Naive thymus-derived CD4-positive, alpha-beta T cell (primary cell): ENCODE data around the gene SORCS2. TPM values are rescaled to one million over a fixed set of nuclear protein-coding genes. Genes with fewer than 3 reads are reported as not detected.

Experiments
- ATAC-seq: fragments of 150-1000 bp; cut with Tn5 transposase; 2 replicates; pipeline ENCODE4 v1.10.0; 2021; ENCODE audit warnings: mild to moderate bottlenecking, moderate library complexity
- CTCF ChIA-PET: fragments of 350-600 bp; sonication (Branson Sonifier 250); formaldehyde crosslinking; loops from one replicate; lab custom pipeline; 2021; ENCODE audit warnings: antibody characterized with exemption; lab: Charles Lee
- POLR2A ChIA-PET: fragments of 350-600 bp; sonication (Branson Sonifier 250); formaldehyde crosslinking; loops from one replicate; lab custom pipeline; 2021; ENCODE audit warnings: antibody characterized with exemption, inconsistent platforms; lab: Charles Lee
- DNase-seq, 9 donors: peaks; one replicate each; pipeline versions ENCODE4 v3.0.0 to v3.0.0-alpha.2; 2020 to 2022; ENCODE audit warnings: mixed read lengths in 1 of 9
- H3K27ac ChIP-seq: one replicate; pipeline ENCODE4 v1.7.0; 2013; ENCODE audit warnings: mild to moderate bottlenecking, low read depth, low read length, moderate library complexity
- H3K27me3 ChIP-seq, 2 donors: one replicate each; pipeline ENCODE4 v1.7.0; 2013; ENCODE audit warnings: low read length in 2 of 2, mild to moderate bottlenecking in 2 of 2, moderate library complexity in 2 of 2; ENCODE audit not compliant: control insufficient read depth in 2 of 2, insufficient read depth in 2 of 2
- H3K36me3 ChIP-seq, 3 experiments: 1 replicate in 2 of 3; 2 replicates in 1 of 3; pipeline ENCODE4 v1.7.0; 2013; ENCODE audit warnings: low read length in 3 of 3, mild to moderate bottlenecking in 3 of 3, moderate library complexity in 1 of 3; ENCODE audit not compliant: insufficient read depth in 3 of 3, control insufficient read depth in 2 of 3
- H3K4me1 ChIP-seq, 2 donors: one replicate each; pipeline ENCODE4 v1.7.0; 2013; ENCODE audit warnings: low read length in 2 of 2, mild to moderate bottlenecking in 2 of 2, moderate library complexity in 1 of 2; ENCODE audit not compliant: control insufficient read depth in 2 of 2, insufficient read depth in 2 of 2
- H3K4me3 ChIP-seq: 2 replicates; pipeline ENCODE4 v1.7.0; 2013; ENCODE audit warnings: mild to moderate bottlenecking, low read length
- H3K9me3 ChIP-seq, 3 experiments: 1 replicate in 2 of 3; 2 replicates in 1 of 3; pipeline ENCODE4 v1.7.0; 2013; ENCODE audit warnings: low read length in 3 of 3; ENCODE audit not compliant: control insufficient read depth in 2 of 3
- H3K27ac Mint-ChIP-seq, 9 donors: one replicate each; pipeline ENCODE4 v1.8.0; 2020 to 2022; ENCODE audit warnings: mixed read lengths in 9 of 9, mild to moderate bottlenecking in 8 of 9, moderate library complexity in 5 of 9, inconsistent platforms in 2 of 9
- H3K27me3 Mint-ChIP-seq, 5 donors: one replicate each; pipeline ENCODE4 v1.8.0; 2021 to 2022; ENCODE audit warnings: mixed read lengths in 5 of 5, mild to moderate bottlenecking in 1 of 5
- H3K36me3 Mint-ChIP-seq, 5 donors: one replicate each; pipeline ENCODE4 v1.8.0; 2020 to 2022; ENCODE audit warnings: mixed read lengths in 5 of 5, mild to moderate bottlenecking in 3 of 5, inconsistent platforms in 1 of 5
- H3K4me1 Mint-ChIP-seq, 7 donors: one replicate each; pipeline ENCODE4 v1.8.0; 2020 to 2022; ENCODE audit warnings: mixed read lengths in 7 of 7, mild to moderate bottlenecking in 3 of 7, inconsistent platforms in 1 of 7
- H3K4me3 Mint-ChIP-seq, 10 donors: one replicate each; pipeline ENCODE4 v1.8.0; 2020 to 2022; ENCODE audit warnings: mild to moderate bottlenecking in 10 of 10, mixed read lengths in 10 of 10, moderate library complexity in 6 of 10, inconsistent platforms in 2 of 10
- H3K9me3 Mint-ChIP-seq, 11 donors: one replicate each; pipeline ENCODE4 v1.8.0; 2020 to 2022; ENCODE audit warnings: mixed read lengths in 11 of 11, mild to moderate bottlenecking in 4 of 11, inconsistent platforms in 1 of 11, moderate library complexity in 1 of 11
- intact Hi-C, 2 donors: fragments of 100-400 bp; cut with micrococcal nuclease; formaldehyde crosslinking; loops; one replicate each; pipeline ENCODE4 v1.15.1; 2023
- polyA plus RNA-seq, 2 donors: library from polyadenylated mRNA; unstranded; fragments of 300-500 nt; fragmentation: Illumina TruSeq; gene quantifications; one replicate each; pipeline ENCODE4 v1.2.3, GENCODE V29; 2021
- total RNA-seq, 6 experiments: library from RNA in 5 of 6; stranded (reverse) in 5 of 6; gene quantifications; 1 replicate in 5 of 6; 2 replicates in 1 of 6; pipeline ENCODE4 v1.2.3 and lab custom pipeline; 2021 to 2026

SORCS2 gene
- total and polyA plus RNA-seq, 7 experiments from 2014 or later = 0.10 TPM; not detected in 6

DNA sequence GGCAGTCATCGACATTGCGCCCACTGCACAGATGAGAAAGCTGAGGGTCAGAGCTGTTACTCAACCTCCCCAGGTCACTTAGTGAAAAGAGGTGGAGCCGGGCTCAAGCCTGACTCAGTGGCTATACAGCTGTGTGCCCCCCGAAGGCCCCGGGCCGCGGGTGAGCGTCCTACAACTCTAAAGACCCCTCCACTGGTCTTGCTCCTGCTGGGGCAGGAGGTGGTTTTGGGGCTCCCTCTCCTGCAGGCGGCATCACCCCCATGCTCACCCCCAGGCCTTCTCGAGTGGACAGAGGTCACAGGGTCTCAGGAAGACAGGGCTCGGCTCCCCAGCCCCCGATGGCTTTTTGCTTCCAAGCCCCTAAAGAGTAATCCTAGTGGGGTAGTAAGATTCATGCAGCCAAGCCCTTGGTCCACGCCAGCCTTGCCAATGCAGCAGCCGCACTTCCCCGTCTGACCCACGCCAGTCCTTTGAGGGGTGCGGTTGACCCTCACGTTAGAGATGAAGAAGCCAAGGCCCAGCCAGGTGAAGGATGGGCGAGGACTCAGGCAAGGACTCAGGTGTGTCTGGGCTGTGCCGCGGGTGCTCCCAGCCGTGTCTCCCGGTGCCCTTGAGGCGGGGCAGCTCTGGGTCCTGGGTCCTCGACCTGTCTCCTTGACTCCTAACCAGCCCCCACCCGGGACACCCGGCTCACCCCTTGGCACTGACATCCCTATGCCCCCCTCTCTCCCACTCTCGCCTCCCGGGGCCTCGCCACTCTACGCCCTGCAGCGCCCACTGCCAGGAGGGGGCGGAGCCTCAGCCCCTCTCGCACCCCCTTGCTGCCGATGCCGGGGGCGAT, 547.0 kb downstream of the SORCS2 start:
- Mint-ChIP-seq H3K27ac (no peak overlapping the region), H3K4me3 (no peak overlapping the region), H3K4me1 (peaks cover 2 to 15% (median 6%) of the 10 kb centered on the region in 7 donors), H3K36me3 (peaks cover 0 to 5% (median 0%) of the 10 kb centered on the region in 5 donors), H3K27me3 (no peaks in the 10 kb centered on the region), H3K9me3 (no peaks in the 10 kb centered on the region)
- H3K36me3 ChIP-seq = no peaks in the 10 kb centered on the region
- no peaks in the 10 kb centered on the region for H3K4me1 ChIP-seq
- H3K27ac ChIP-seq = no peak overlapping the region
- DNase-seq = no peak
- ATAC-seq = no peak
- CTCF ChIA-PET = no interaction called here
- intact Hi-C loops = no loop called here
- H3K4me3 ChIP-seq = no peak overlapping the region
- no peaks in the 10 kb centered on the region for H3K27me3 ChIP-seq
- POLR2A ChIA-PET = no interaction called here
- no peaks in the 10 kb centered on the region for H3K9me3 ChIP-seq

DNA sequence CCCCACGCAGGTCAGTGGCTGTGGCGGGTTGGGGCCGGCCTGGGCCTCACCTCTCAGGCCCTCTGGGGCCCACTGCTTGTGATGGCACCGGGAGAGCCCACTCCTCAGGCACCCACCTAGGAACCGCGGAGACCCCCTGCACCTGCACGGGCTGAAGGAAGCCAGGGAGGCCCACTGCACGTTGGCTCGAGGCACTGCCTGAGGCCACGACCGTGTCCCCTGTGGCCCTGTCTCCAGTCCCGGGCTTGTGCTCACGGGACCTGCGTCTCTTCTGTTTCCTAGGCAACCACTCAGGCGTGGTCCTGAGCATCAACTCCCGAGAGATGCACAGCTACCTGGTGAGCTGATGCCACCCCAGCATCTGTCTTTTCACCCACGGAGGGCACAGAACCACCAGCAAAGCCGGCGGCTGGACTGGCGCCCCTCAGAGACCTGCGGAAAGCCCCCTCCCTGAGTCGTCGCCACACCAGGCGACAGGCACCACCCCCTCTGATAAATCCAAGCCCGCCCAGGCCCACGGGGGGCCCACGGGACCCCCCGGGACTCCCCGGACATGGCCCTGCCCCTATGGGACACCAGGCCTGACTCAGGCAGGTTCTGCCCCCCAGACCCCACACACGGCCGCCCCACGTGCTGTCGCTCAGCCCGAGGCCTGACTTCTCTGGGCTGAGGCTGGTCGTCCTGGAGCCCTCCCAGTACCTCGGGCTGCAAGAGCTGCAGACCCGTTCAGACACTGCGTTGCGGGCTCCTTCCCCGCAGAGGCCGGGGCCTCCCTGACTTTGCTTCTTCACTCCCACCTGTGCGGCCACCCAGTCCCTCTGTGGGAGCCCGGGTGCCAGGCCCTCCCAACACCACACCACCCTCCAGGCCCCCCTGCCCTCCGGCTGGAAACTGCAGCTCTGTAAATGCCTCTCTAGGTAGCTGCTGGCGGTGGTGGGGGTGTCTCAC, 547.9 kb downstream of the SORCS2 start:
- H3K9me3 Mint-ChIP-seq = no peaks in the 10 kb centered on the region
- Histone ChIP-seq H3K27ac (no peak overlapping the region), H3K36me3 (no peaks in the 10 kb centered on the region), H3K4me3 (no peak overlapping the region), H3K27me3 (no peaks in the 10 kb centered on the region), H3K9me3 (no peaks in the 10 kb centered on the region), H3K4me1 (no peaks in the 10 kb centered on the region)
- no peak for ATAC-seq
- no peak overlapping the region for H3K27ac Mint-ChIP-seq
- peaks cover 0 to 5% (median 0%) of the 10 kb centered on the region in 5 donors for H3K36me3 Mint-ChIP-seq
- no peak overlapping the region for H3K4me3 Mint-ChIP-seq
- peaks cover 3 to 15% (median 6%) of the 10 kb centered on the region in 7 donors for H3K4me1 Mint-ChIP-seq
- ChIA-PET POLR2A (no interaction called here), CTCF (no interaction called here)
- DNase-seq = no peak
- intact Hi-C loops = no loop called here
- H3K27me3 Mint-ChIP-seq = no peaks in the 10 kb centered on the region

DNA sequence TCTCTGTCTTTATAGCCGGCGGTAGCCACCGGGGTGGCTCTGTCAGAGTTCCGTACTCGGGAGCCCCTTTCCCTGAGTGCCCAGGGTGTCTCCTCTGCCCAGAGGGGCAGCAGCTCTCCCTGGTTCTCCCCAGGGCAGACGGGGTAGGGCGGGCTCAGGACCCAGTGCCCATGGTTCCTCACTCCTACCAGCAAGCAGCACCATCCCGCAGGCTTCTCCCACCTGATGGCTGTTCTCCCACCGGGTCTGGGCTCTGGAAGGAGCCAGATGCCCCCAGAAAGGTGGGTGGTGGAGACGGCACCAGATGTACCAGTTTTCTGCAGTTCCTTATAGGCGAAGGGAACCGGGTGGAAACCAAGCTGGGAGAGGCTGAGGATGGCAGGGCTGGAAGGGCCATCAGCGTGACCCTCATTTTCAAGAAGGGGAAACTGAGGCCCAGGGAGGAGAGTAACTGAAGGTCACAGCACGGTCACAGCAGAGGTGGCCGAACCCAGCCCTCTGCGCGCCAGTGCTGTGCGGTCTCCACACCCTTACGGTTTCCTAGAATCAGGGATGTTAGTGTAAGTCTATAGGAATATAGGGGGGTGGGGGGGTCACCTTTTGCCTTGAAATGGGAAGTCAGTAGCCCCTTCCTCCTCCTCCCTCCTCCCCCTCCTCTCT, 548.7 kb downstream of the SORCS2 start:
- Histone ChIP-seq H3K4me3 (no peak overlapping the region), H3K27me3 (no peaks in the 10 kb centered on the region), H3K4me1 (no peaks in the 10 kb centered on the region), H3K36me3 (no peaks in the 10 kb centered on the region), H3K9me3 (no peaks in the 10 kb centered on the region), H3K27ac (no peak overlapping the region)
- H3K36me3 Mint-ChIP-seq = peaks cover 0 to 5% (median 0%) of the 10 kb centered on the region in 5 donors
- ATAC-seq = no peak
- no peak for DNase-seq
- intact Hi-C loops = no loop called here
- no peaks in the 10 kb centered on the region for H3K27me3 Mint-ChIP-seq
- no peak overlapping the region for H3K27ac Mint-ChIP-seq
- CTCF ChIA-PET = no interaction called here
- H3K4me1 Mint-ChIP-seq = peaks cover 3 to 15% (median 6%) of the 10 kb centered on the region in 7 donors
- POLR2A ChIA-PET = no interaction called here
- no peak overlapping the region for H3K4me3 Mint-ChIP-seq
- H3K9me3 Mint-ChIP-seq = no peaks in the 10 kb centered on the region

DNA sequence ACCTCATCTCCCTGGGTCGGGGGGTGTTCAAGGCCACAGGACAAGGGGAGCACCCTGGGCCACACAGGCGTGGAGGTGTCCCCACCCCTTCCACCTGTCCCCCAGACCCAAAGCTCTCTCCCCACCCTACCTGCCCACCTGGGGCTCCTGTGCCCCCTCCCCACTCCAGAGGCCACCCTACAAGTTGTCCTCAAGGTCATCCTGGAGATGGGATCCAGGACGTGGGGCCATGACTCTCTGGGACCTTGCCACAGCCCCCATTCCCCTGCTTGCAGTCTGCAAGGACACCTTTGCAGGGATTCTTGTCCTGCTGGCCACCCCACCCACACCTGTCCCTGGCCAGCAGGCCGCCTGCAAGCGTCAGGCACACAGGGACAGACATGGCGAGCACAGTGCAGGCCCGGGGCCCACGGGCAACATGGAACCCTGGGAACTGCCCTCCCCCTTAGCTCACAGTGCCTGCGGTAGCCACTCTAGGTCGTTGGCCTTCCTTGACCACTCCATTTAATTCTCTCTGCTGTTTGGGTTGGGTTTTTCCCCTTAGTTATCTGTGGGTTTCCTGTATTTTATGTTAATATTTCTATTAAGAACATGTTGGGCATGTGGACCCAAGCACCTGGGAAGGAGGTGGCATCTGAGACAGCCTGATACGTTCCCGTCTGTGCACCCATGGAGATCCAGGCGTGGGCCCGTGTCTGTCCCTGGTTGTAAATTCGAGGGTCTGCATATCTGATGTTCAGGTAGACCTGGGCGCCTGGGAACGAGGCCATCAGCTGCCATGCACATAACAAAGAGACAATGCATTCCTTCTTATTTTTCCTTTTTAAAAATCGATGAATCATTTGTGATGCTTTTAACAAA, 549.8 kb downstream of the SORCS2 start:
- ChIA-PET CTCF (no interaction called here), POLR2A (no interaction called here)
- intact Hi-C loops = no loop called here
- H3K9me3 ChIP-seq = no peaks in the 10 kb centered on the region
- no peak overlapping the region for H3K27ac ChIP-seq
- H3K36me3 ChIP-seq = no peaks in the 10 kb centered on the region
- Mint-ChIP-seq H3K4me1 (peaks cover 3 to 15% (median 6%) of the 10 kb centered on the region in 7 donors), H3K4me3 (no peak overlapping the region), H3K36me3 (peaks cover 0 to 5% (median 0%) of the 10 kb centered on the region in 5 donors), H3K9me3 (no peaks in the 10 kb centered on the region), H3K27ac (no peak overlapping the region), H3K27me3 (no peaks in the 10 kb centered on the region)
- no peak overlapping the region for H3K4me3 ChIP-seq
- DNase-seq (no peak), ATAC-seq (no peak)
- no peaks in the 10 kb centered on the region for H3K4me1 ChIP-seq
- no peaks in the 10 kb centered on the region for H3K27me3 ChIP-seq

DNA sequence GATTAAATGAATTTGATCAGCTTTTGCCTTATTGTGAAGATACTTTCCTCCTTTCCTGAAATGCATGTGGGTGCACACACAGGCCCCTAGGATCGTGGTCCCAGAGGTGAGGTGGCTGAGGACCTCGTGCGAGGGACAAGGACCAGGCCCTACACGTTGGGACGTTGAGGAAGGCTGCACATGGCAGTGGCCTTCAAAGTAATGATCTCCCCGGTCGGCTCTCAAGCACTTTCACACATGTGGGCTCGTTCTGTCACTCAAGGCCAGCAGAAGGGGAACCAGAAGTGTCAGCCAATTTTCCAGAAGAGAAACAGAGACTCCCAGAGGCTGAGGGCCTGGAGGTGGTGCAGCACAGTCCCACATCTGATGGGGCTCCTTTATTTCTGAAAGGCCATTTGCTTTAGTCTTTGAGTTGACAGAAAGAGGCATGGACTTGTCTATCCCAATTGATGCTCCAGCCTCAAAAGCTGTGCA, 550.5 kb downstream of the SORCS2 start:
- ChIA-PET CTCF (no interaction called here), POLR2A (interaction anchor here (0.8 kb wide), 1 partner anchor 10 kb away, joined by 4 read pairs; no protein-coding TSS in a partner anchor)
- intact Hi-C loops = no loop called here
- Histone ChIP-seq H3K27ac (no peak overlapping the region), H3K27me3 (no peaks in the 10 kb centered on the region), H3K4me1 (no peaks in the 10 kb centered on the region), H3K4me3 (no peak overlapping the region), H3K9me3 (no peaks in the 10 kb centered on the region), H3K36me3 (no peaks in the 10 kb centered on the region)
- Mint-ChIP-seq H3K27ac (peak overlapping the region in 1 of 9 donors; percentile 15), H3K4me1 (peaks cover 5 to 15% (median 6%) of the 10 kb centered on the region in 7 donors), H3K36me3 (peaks cover 0 to 5% (median 0%) of the 10 kb centered on the region in 5 donors), H3K4me3 (no peak overlapping the region), H3K27me3 (no peaks in the 10 kb centered on the region), H3K9me3 (no peaks in the 10 kb centered on the region)
- ATAC-seq (no peak), DNase-seq (no peak)
